DOHH2 (cell line): Measurements from ENCODE around the gene NUAK2.

Experiments used
- H3F3A ChIP-seq: fragments of 200-600 bp; sonication (generic), shearing (Covaris generic); 2 replicates; pipeline ENCODE4 v1.6.0; 2016; ENCODE audit warnings: antibody characterized with exemption, mild to moderate bottlenecking; ENCODE audit not compliant: control insufficient read depth, insufficient read depth
- H3K27ac ChIP-seq: fragments of 200-600 bp; sonication (generic); 2 replicates; pipeline ENCODE4 v1.5.1; 2014; ENCODE audit warnings: low read depth, mild to moderate bottlenecking, low read length, moderate library complexity
- H3K27me3 ChIP-seq: fragments of 200-600 bp; sonication (generic); 2 replicates; pipeline ENCODE4 v1.6.1; 2014; ENCODE audit warnings: mild to moderate bottlenecking, low read length, mixed read lengths; ENCODE audit not compliant: control insufficient read depth
- H3K36me3 ChIP-seq: fragments of 200-600 bp; sonication (generic); 2 replicates; pipeline ENCODE4 v1.6.1; 2014; ENCODE audit warnings: mild to moderate bottlenecking, low read length, moderate library complexity, mixed read lengths; ENCODE audit not compliant: control insufficient read depth
- H3K4me1 ChIP-seq: fragments of 200-600 bp; sonication (generic); 2 replicates; pipeline ENCODE4 v1.6.1; 2014; ENCODE audit warnings: mild to moderate bottlenecking, low read length, mixed read lengths; ENCODE audit not compliant: control insufficient read depth
- H3K4me2 ChIP-seq: fragments of 200-600 bp; sonication (generic); 2 replicates; pipeline ENCODE4 v1.6.0; 2014; ENCODE audit warnings: mild to moderate bottlenecking, low read length, moderate library complexity
- H3K4me3 ChIP-seq: fragments of 200-600 bp; sonication (generic); 2 replicates; pipeline ENCODE4 v1.5.1; 2014; ENCODE audit warnings: mild to moderate bottlenecking, low read length, mixed read lengths
- H3K79me2 ChIP-seq: fragments of 200-600 bp; sonication (generic); 2 replicates; pipeline ENCODE4 v1.6.1; 2014; ENCODE audit warnings: mild to moderate bottlenecking, low read length, mixed read lengths; ENCODE audit not compliant: control insufficient read depth
- H3K9me2 ChIP-seq: fragments of 200-600 bp; sonication (generic); replicated peaks from 2 replicates; pipeline ENCODE4 v1.6.1; 2014; ENCODE audit warnings: mild to moderate bottlenecking, low read length, mixed read lengths; ENCODE audit not compliant: control insufficient read depth
- H3K9me3 ChIP-seq: fragments of 200-600 bp; sonication (generic); 2 replicates; pipeline ENCODE4 v1.6.1; 2014; ENCODE audit warnings: antibody characterized with exemption, low read length, mixed read lengths; ENCODE audit not compliant: control insufficient read depth, insufficient read depth
- H4K20me1 ChIP-seq: fragments of 200-600 bp; sonication (generic); 2 replicates; pipeline ENCODE4 v1.6.0; 2014; ENCODE audit warnings: low read depth, mild to moderate bottlenecking, antibody characterized with exemption, low read length, moderate library complexity; ENCODE audit not compliant: control insufficient read depth, insufficient read depth
- EZH2phosphoT487 ChIP-seq: fragments of 200-600 bp; sonication (generic); IDR thresholded peaks from 2 replicates; pipeline ENCODE4 v1.6.1; 2017; ENCODE audit warnings: borderline replicate concordance, mild to moderate bottlenecking, antibody characterized with exemption, low read length, moderate library complexity, mixed read lengths
- TF ChIP-seq, protein P1 (sequence below): fragments of 200-600 bp; sonication (generic); IDR thresholded peaks from one replicate; pipeline ENCODE4 v1.5.1; 2014; ENCODE audit warnings: antibody characterized with exemption, mild to moderate bottlenecking, low read depth, low read length; ENCODE audit not compliant: poor library complexity, severe bottlenecking

Gene NUAK2

DNA sequence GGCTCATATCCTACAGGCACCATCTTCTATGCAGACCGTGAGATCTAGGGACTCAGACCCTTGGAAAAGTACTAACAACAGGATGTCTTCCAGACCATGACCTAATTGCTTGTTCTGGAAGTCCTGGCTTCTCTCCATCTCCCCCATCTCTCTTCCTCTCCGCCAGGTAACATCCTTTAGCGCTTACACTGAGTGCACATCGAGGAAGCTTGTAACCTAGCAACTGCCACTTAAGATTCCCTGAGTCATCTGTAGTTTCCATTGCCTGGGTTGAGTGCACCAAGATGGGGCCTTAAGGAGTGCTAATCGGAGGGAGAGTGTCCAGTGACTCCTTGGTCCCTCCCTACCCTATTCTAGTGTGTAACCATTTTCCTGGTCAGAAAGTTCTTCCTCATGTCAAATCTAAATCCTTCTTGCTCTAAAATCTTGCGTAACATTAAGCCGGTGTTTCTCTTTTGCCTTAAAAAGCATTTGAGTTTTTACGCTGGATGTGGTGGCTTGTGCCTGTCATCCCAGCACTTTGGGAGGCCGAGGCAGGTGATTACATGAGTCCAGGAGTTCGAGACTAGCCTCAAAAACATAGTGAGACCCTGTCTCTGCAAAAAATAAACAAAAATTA lies 25.5 kb upstream of the NUAK2 start:
- Histone ChIP-seq H3K27ac (no peak overlapping the region), H3K27me3 (peaks cover 31% of the 10 kb centered on the region), H3K4me2 (no peak overlapping the region), H3K9me2 (no peaks in the 10 kb centered on the region), H3K4me3 (no peak overlapping the region), H3K36me3 (no peaks in the 10 kb centered on the region), H4K20me1 (no peaks in the 10 kb centered on the region), H3F3A (no peaks in the 10 kb centered on the region), H3K79me2 (no peaks in the 10 kb centered on the region), H3K4me1 (peaks cover 14% of the 10 kb centered on the region), H3K9me3 (no peaks in the 10 kb centered on the region)
- TF ChIP-seq, protein P1, sequence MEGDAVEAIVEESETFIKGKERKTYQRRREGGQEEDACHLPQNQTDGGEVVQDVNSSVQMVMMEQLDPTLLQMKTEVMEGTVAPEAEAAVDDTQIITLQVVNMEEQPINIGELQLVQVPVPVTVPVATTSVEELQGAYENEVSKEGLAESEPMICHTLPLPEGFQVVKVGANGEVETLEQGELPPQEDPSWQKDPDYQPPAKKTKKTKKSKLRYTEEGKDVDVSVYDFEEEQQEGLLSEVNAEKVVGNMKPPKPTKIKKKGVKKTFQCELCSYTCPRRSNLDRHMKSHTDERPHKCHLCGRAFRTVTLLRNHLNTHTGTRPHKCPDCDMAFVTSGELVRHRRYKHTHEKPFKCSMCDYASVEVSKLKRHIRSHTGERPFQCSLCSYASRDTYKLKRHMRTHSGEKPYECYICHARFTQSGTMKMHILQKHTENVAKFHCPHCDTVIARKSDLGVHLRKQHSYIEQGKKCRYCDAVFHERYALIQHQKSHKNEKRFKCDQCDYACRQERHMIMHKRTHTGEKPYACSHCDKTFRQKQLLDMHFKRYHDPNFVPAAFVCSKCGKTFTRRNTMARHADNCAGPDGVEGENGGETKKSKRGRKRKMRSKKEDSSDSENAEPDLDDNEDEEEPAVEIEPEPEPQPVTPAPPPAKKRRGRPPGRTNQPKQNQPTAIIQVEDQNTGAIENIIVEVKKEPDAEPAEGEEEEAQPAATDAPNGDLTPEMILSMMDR: no peak
- no peak for TF ChIP-seq EZH2phosphoT487

- Histone ChIP-seq H3K4me2 (no peak overlapping the region), H3K9me3 (no peaks in the 10 kb centered on the region), H3K27ac (no peak overlapping the region)
These were observed 24.2 kb upstream of the NUAK2 start for GRCh38 chr1:205345761-205346160.

DNA sequence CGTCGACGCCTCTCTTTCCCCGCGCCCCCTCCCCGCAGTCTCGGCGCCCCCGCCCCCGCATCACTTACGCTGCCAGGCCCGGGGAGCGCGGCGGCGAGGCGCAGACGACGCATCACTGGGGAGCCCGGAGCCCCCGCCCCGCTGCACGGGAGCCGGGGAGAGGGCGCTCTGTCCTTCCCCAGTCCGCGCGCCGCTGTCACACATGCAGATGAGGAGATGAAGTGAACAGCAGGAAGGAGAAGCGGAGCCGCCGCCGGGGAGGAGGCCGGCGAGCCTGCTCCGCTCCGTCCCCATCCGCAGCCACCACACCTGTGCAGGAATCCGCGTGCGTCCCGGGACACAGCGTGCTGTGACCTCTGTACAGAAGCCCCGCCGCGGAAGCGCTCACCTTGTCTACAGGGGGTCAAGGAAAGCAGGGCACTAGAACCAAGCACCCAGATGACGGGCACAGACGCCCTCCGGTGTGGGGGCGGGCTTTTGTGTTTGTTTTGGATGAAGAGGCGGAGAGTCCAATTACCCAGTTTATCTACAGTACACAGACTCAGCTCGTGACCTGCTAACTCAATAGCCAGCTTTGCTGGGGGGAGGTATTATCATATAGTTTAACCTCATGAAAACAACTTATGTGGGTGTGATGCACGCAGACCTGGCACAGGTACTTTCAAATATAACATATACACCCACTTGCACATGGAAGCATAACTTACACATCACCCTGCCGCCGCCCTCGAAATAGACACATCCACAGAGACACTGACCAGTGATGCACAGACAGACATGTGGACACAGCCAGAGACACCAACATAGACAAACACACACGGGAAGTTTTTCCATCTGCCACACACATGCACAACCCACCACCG lies 22.8 kb upstream of the NUAK2 start:
- Histone ChIP-seq H3K27ac (no peak overlapping the region), H3K4me3 (no peak overlapping the region), H3K4me1 (peaks cover 11% of the 10 kb centered on the region), H3K9me3 (no peaks in the 10 kb centered on the region), H3K79me2 (no peaks in the 10 kb centered on the region), H3F3A (no peaks in the 10 kb centered on the region), H3K27me3 (peaks cover 36% of the 10 kb centered on the region), H3K9me2 (no peaks in the 10 kb centered on the region), H3K36me3 (no peaks in the 10 kb centered on the region), H4K20me1 (no peaks in the 10 kb centered on the region), H3K4me2 (no peak overlapping the region)
- no peak for TF ChIP-seq EZH2phosphoT487
- TF ChIP-seq, protein P1: no peak

More at GRCh38 chr1:205345761-205346160, 24.2 kb upstream of the NUAK2 start:
- H3K79me2 ChIP-seq: no peaks in the 10 kb centered on the region
- H3K36me3 ChIP-seq: no peaks in the 10 kb centered on the region
- no peaks in the 10 kb centered on the region for H3K9me2 ChIP-seq
- no peak for TF ChIP-seq EZH2phosphoT487
- TF ChIP-seq, protein P1: no peak
- no peaks in the 10 kb centered on the region for H4K20me1 ChIP-seq
- no peaks in the 10 kb centered on the region for H3F3A ChIP-seq
- peaks cover 14% of the 10 kb centered on the region for H3K4me1 ChIP-seq
- H3K4me3 ChIP-seq: no peak overlapping the region
- peaks cover 32% of the 10 kb centered on the region for H3K27me3 ChIP-seq
